ENCODE results near the gene LIPC. TPM values are rescaled to one million over a fixed set of nuclear protein-coding genes. Genes with fewer than 3 reads are reported as not detected.

LIPC gene
- polyA plus RNA-seq, 1 donor (not counting 4 experiments of a cell fraction or from before 2014, with no cell fraction given), result not detected

DNA sequence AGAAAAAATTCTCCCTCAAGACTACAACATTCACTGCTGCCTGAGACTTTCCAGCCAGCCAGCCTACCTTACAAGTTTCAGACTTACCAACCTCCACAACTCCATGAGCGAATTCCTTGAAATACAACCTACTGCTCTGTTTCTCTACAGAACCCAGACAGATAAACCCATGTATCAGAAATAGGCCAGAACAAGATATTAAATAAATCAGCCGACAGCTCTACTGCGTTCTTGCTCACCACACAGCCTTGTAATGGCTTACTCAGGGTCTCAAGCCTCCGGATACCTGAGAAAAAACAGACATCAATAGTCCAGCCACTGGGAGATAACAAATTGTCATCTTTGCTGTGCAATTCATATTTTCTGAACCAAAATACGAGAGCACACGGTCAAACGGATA lies 43.6 kb upstream of the LIPC start:
- FAIRE-seq, result no peak
- no peak for DNase-seq (ENCODE audit: low read depth, low spot score)
- H4K20me1 ChIP-seq (ENCODE audit: control insufficient read depth, extremely low read depth, insufficient read depth, low read length), result no peaks in the 10 kb centered on the region
- dilution Hi-C loops (cut with MboI; ENCODE audit: extremely low pct_ligation_motif_present, low sequenced_read_pairs), result no loop called here
- no peaks in the 10 kb centered on the region for H3K9me1 ChIP-seq (ENCODE audit: control insufficient read depth, extremely low read depth, insufficient read depth, low read length)
- H3K27ac ChIP-seq (ENCODE audit: control insufficient read depth, insufficient read depth, low read length), result no peak overlapping the region
- H3K4me3 ChIP-seq (ENCODE audit: control insufficient read depth in 2 of 3, extremely low read depth in 1 of 3, insufficient read depth in 2 of 3, low read depth in 1 of 3, low read length in 3 of 3), result no peak overlapping the region
- no peak overlapping the region for H3K4me2 ChIP-seq (ENCODE audit: control insufficient read depth, extremely low read depth, insufficient read depth, low read depth, low read length)
- H3K27me3 ChIP-seq (ENCODE audit: control insufficient read depth, extremely low read depth, insufficient read depth, low read length), result no peaks in the 10 kb centered on the region
- H2AFZ ChIP-seq (ENCODE audit: control insufficient read depth, low read length), result no peak overlapping the region
- no peaks in the 10 kb centered on the region for H3K79me2 ChIP-seq (ENCODE audit: control insufficient read depth, insufficient read depth, low read length)
- no peaks in the 10 kb centered on the region for H3K9me3 ChIP-seq (ENCODE audit: control insufficient read depth, low read depth, low read length)
- no peaks in the 10 kb centered on the region for H3K36me3 ChIP-seq (ENCODE audit: control insufficient read depth in 2 of 2, extremely low read depth in 1 of 2, insufficient read depth in 2 of 2, low read length in 2 of 2)
- no peaks in the 10 kb centered on the region for H3K4me1 ChIP-seq (ENCODE audit: control insufficient read depth, extremely low read depth, insufficient read depth, low read length)
- H3K9ac ChIP-seq (ENCODE audit: control insufficient read depth, extremely low read depth, insufficient read depth, low read length), result no peak overlapping the region
- TF ChIP-seq EZH2 (IDR thresholded peaks at IDR 0.05; ENCODE audit: low read length), result no peak
- TF ChIP-seq, protein P1, sequence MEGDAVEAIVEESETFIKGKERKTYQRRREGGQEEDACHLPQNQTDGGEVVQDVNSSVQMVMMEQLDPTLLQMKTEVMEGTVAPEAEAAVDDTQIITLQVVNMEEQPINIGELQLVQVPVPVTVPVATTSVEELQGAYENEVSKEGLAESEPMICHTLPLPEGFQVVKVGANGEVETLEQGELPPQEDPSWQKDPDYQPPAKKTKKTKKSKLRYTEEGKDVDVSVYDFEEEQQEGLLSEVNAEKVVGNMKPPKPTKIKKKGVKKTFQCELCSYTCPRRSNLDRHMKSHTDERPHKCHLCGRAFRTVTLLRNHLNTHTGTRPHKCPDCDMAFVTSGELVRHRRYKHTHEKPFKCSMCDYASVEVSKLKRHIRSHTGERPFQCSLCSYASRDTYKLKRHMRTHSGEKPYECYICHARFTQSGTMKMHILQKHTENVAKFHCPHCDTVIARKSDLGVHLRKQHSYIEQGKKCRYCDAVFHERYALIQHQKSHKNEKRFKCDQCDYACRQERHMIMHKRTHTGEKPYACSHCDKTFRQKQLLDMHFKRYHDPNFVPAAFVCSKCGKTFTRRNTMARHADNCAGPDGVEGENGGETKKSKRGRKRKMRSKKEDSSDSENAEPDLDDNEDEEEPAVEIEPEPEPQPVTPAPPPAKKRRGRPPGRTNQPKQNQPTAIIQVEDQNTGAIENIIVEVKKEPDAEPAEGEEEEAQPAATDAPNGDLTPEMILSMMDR (optimal IDR thresholded peaks at IDR 0.05 in 1 of 3, IDR thresholded peaks at IDR 0.05 in 1 of 3, conservative IDR thresholded peaks at IDR 0.05 in 1 of 3; ENCODE audit: extremely low read depth in 1 of 3, insufficient read depth in 2 of 3, low read length in 3 of 3), result no peak

DNA sequence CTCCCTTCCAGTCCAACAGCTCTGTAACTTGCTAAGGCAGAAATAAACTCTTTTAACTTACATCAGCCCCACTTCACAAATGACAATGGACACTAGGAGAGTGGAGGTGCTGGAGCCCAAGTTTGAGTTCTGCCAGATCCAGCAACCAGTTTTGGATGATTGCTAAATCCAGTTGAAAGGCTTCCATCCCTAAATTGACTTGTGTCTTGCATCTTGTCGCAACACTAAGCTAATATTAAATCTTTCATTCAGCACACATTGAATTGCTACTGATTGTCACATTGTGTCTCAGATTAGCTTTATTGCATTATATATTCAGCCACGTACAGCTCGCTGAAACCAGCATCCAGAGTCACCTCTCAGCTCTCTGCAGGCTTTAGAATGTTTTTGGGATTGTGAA lies 41.7 kb upstream of the LIPC start:
- Histone ChIP-seq H3K9me3 (ENCODE audit: control insufficient read depth, low read depth, low read length) (no peaks in the 10 kb centered on the region), H3K4me1 (ENCODE audit: control insufficient read depth, extremely low read depth, insufficient read depth, low read length) (no peaks in the 10 kb centered on the region), H3K9me1 (ENCODE audit: control insufficient read depth, extremely low read depth, insufficient read depth, low read length) (no peaks in the 10 kb centered on the region), H3K4me3 (ENCODE audit: control insufficient read depth in 2 of 3, extremely low read depth in 1 of 3, insufficient read depth in 2 of 3, low read depth in 1 of 3, low read length in 3 of 3) (no peak overlapping the region), H3K27ac (ENCODE audit: control insufficient read depth, insufficient read depth, low read length) (no peak overlapping the region), H3K27me3 (ENCODE audit: control insufficient read depth, extremely low read depth, insufficient read depth, low read length) (no peaks in the 10 kb centered on the region), H3K9ac (ENCODE audit: control insufficient read depth, extremely low read depth, insufficient read depth, low read length) (no peak overlapping the region), H3K79me2 (ENCODE audit: control insufficient read depth, insufficient read depth, low read length) (no peaks in the 10 kb centered on the region), H3K4me2 (ENCODE audit: control insufficient read depth, extremely low read depth, insufficient read depth, low read depth, low read length) (no peak overlapping the region), H4K20me1 (ENCODE audit: control insufficient read depth, extremely low read depth, insufficient read depth, low read length) (no peaks in the 10 kb centered on the region), H2AFZ (ENCODE audit: control insufficient read depth, low read length) (no peak overlapping the region), H3K36me3 (ENCODE audit: control insufficient read depth in 2 of 2, extremely low read depth in 1 of 2, insufficient read depth in 2 of 2, low read length in 2 of 2) (no peaks in the 10 kb centered on the region)
- FAIRE-seq (no peak), DNase-seq (ENCODE audit: low read depth, low spot score) (no peak)
- TF ChIP-seq EZH2 (IDR thresholded peaks at IDR 0.05; ENCODE audit: low read length), result no peak
- TF ChIP-seq, protein P1 (optimal IDR thresholded peaks at IDR 0.05 in 1 of 3, IDR thresholded peaks at IDR 0.05 in 1 of 3, conservative IDR thresholded peaks at IDR 0.05 in 1 of 3; ENCODE audit: extremely low read depth in 1 of 3, insufficient read depth in 2 of 3, low read length in 3 of 3), result no peak
- dilution Hi-C loops (cut with MboI; ENCODE audit: extremely low pct_ligation_motif_present, low sequenced_read_pairs), result no loop called here
